H1 (cell line): Measurements from ENCODE around the gene DGAT2L6. TPM values are rescaled to one million over a fixed set of nuclear protein-coding genes. Genes with fewer than 3 reads are reported as not detected.

Experiments
- ATF2 ChIP-seq: IDR thresholded peaks from 2 replicates; pipeline ENCODE4 v1.6.1; 2012; ENCODE audit warnings: low read length, inconsistent platforms
- CHD7 ChIP-seq: fragments of 300-600 bp; sonication (generic); IDR thresholded peaks from 2 replicates; pipeline ENCODE4 v1.7.1; 2012; ENCODE audit warnings: low read length, moderate library complexity, mild to moderate bottlenecking, inconsistent platforms; ENCODE audit not compliant: insufficient replicate concordance
- RNF2 ChIP-seq: fragments of 200-900, 300-1000 bp; sonication (generic); IDR thresholded peaks from 2 replicates; pipeline ENCODE4 v1.7.1; 2016; ENCODE audit warnings: borderline replicate concordance, low read depth, mild to moderate bottlenecking, antibody characterized with exemption, low read length; ENCODE audit not compliant: poor library complexity, severe bottlenecking; ENCODE audit errors: missing control alignments
- TAF7 ChIP-seq: optimal IDR thresholded peaks from 2 replicates; pipeline ENCODE3; 2011; ENCODE audit warnings: low read depth, mild to moderate bottlenecking, inconsistent platforms, low read length, moderate library complexity, borderline replicate concordance
- TBP ChIP-seq: IDR thresholded peaks from 2 replicates; pipeline ENCODE4 v1.6.1; 2011; ENCODE audit warnings: low read depth, low read length, improper control_type of control experiment
- polyA plus RNA-seq, 7 experiments: library from polyadenylated mRNA; depleted of rRNA in 3 of 7; stranded (reverse) in 5 of 7; unstranded in 2 of 7; fragments of >200 nt in 5 of 7; fragments of 200-250 nt in 2 of 7; gene quantifications; 1 replicate in 5 of 7; 2 replicates in 1 of 7; 4 replicates in 1 of 7; pipeline versions ENCODE4 v1.2.1 to v1.2.3, GENCODE V29; 2011 to 2013; ENCODE audit warnings: missing spikeins in 2 of 7, mixed read lengths in 2 of 7
- total RNA-seq: library from RNA; stranded (reverse); fragmentation: NEBNext Ultra II Directional; extraction: Animal tissue kit (Norgen Biotek cat#: 25700); gene quantifications from 2 replicates; pipeline ENCODE4 v1.2.1, GENCODE V29; 2021

The DGAT2L6 gene
- total and polyA plus RNA-seq, 2 of the 8 experiments (the other 6 are each of a cell fraction or from before 2014, with no cell fraction given) = not detected

GRCh38 chrX:70253377-70254062 is 76.2 kb downstream of the DGAT2L6 start (continued):
- TF ChIP-seq CHD7 = no peak
- TF ChIP-seq TAF7 = no peak
- TF ChIP-seq TBP = no peak
- TF ChIP-seq ATF2 = no peak
- no peak for TF ChIP-seq RNF2
